HEK293T (cell line): ENCODE measurements around the gene PLD1.

Experiments used
- ARNT ChIP-seq: fragments of 450-650 bp; IDR thresholded peaks from 2 replicates; pipeline ENCODE4 v1.6.1; 2017; ENCODE audit warnings: mild to moderate bottlenecking
- BHLHE40 ChIP-seq: fragments of 450-650 bp; IDR thresholded peaks from 2 replicates; pipeline ENCODE4 v1.6.1; 2016; ENCODE audit warnings: mild to moderate bottlenecking, moderate library complexity, borderline replicate concordance
- ELF4 ChIP-seq: fragments of 450-650 bp; IDR thresholded peaks from 2 replicates; pipeline ENCODE4 v1.6.1; 2017; ENCODE audit warnings: antibody characterized with exemption
- FOXA1 ChIP-seq: fragments of 450-650 bp; IDR thresholded peaks from 2 replicates; pipeline ENCODE4 v1.6.1; 2016; ENCODE audit warnings: mild to moderate bottlenecking
- FOXK2 ChIP-seq: fragments of 450-650 bp; IDR thresholded peaks from 2 replicates; pipeline ENCODE4 v1.6.1; 2016; ENCODE audit warnings: mild to moderate bottlenecking
- FOXM1 ChIP-seq: fragments of 450-650 bp; IDR thresholded peaks from 2 replicates; pipeline ENCODE4 v1.6.1; 2017; ENCODE audit warnings: mild to moderate bottlenecking, borderline replicate concordance
- HDGF ChIP-seq: fragments of 450-650 bp; IDR thresholded peaks from 2 replicates; pipeline ENCODE4 v1.6.1; 2017; ENCODE audit warnings: antibody characterized with exemption, borderline replicate concordance
- LEF1 ChIP-seq: fragments of 450-650 bp; IDR thresholded peaks from 2 replicates; pipeline ENCODE4 v1.6.1; 2017; ENCODE audit warnings: mild to moderate bottlenecking, borderline replicate concordance
- NFRKB ChIP-seq: fragments of 450-650 bp; IDR thresholded peaks from 2 replicates; pipeline ENCODE4 v1.6.1; 2016; ENCODE audit warnings: mild to moderate bottlenecking, moderate library complexity
- SP1 ChIP-seq: fragments of 450-650 bp; IDR thresholded peaks from 2 replicates; pipeline ENCODE4 v1.6.1; 2017
- SUZ12 ChIP-seq: fragments of 450-650 bp; IDR thresholded peaks from 2 replicates; pipeline ENCODE4 v1.6.1; 2016; ENCODE audit warnings: mild to moderate bottlenecking
- TARDBP ChIP-seq: fragments of 450-650 bp; IDR thresholded peaks from 2 replicates; pipeline ENCODE4 v1.6.1; 2016
- ZNF384 ChIP-seq: fragments of 450-650 bp; IDR thresholded peaks from 2 replicates; pipeline ENCODE4 v1.6.1; 2016
- TF ChIP-seq, protein P1 (sequence below): fragments of 450-650 bp; IDR thresholded peaks from 2 replicates; pipeline ENCODE4 v1.6.1; 2016

- TF ChIP-seq TARDBP: no peak
- TF ChIP-seq ELF4: no peak
- TF ChIP-seq FOXM1: no peak
- no peak for TF ChIP-seq FOXA1
- no peak for TF ChIP-seq BHLHE40
- no peak for TF ChIP-seq SP1
- TF ChIP-seq, protein P1, sequence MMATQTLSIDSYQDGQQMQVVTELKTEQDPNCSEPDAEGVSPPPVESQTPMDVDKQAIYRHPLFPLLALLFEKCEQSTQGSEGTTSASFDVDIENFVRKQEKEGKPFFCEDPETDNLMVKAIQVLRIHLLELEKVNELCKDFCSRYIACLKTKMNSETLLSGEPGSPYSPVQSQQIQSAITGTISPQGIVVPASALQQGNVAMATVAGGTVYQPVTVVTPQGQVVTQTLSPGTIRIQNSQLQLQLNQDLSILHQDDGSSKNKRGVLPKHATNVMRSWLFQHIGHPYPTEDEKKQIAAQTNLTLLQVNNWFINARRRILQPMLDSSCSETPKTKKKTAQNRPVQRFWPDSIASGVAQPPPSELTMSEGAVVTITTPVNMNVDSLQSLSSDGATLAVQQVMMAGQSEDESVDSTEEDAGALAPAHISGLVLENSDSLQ: no peak
- no peak for TF ChIP-seq ARNT
- TF ChIP-seq ZNF384: no peak
- TF ChIP-seq NFRKB: no peak
- no peak for TF ChIP-seq LEF1
- no peak for TF ChIP-seq HDGF
- TF ChIP-seq FOXK2: no peak
- TF ChIP-seq SUZ12: no peak
Observed at GRCh38 chr3:171690281-171690680, 120.0 kb downstream of the PLD1 start.
